ENCODE measurements around the gene WTIP. TPM values are rescaled to one million over a fixed set of nuclear protein-coding genes. Genes with fewer than 3 reads are reported as not detected.

The WTIP gene
- total and polyA plus RNA-seq, 2 donors, result 2.5 to 3.6 TPM

DNA sequence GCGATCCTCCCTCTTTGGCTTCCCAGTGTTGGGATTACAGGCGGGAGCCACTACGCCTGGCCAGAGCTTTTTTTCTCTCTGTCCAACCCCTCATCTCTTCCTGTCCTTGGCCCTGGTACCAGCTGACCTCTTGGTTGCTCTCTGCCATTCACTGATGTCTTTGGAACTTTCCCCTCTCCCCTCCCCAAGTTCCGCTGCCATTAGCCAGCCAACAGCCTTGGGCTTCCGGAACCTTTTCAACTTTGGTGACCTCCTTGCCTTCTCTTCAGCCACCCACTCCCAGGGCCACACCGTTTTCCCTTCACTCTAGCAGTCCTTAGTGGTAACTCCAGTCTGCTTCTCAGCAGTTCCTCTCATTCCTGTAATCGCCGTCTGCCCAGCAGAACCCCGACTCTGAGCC, 4.3 kb downstream of the WTIP start:
- Histone ChIP-seq H3K9me3 (ENCODE audit: control insufficient read depth in 2 of 2, insufficient read depth in 1 of 2, low read length in 1 of 2) (no peaks in the 10 kb centered on the region), H3K27me3 (ENCODE audit: control insufficient read depth in 2 of 2, insufficient read depth in 1 of 2, low read length in 1 of 2) (peaks cover 32 to 36% of the 10 kb centered on the region in 2 donors), H3K27ac (ENCODE audit: low read depth in 1 of 2, low read length in 1 of 2) (no peak overlapping the region), H3K4me1 (ENCODE audit: control insufficient read depth in 2 of 2, insufficient read depth in 2 of 2, low read length in 2 of 2) (no peaks in the 10 kb centered on the region), H3K4me3 (ENCODE audit: low read length in 2 of 2) (no peak overlapping the region), H3K36me3 (ENCODE audit: control insufficient read depth in 2 of 2, insufficient read depth in 2 of 2, low read length in 1 of 2) (no peaks in the 10 kb centered on the region)
- DNase-seq (ENCODE audit: low read depth in 6 of 9, low spot score in 9 of 9), result no peak
- 87% methylated on average over 9 of the region's 9 CpGs for WGBS

DNA sequence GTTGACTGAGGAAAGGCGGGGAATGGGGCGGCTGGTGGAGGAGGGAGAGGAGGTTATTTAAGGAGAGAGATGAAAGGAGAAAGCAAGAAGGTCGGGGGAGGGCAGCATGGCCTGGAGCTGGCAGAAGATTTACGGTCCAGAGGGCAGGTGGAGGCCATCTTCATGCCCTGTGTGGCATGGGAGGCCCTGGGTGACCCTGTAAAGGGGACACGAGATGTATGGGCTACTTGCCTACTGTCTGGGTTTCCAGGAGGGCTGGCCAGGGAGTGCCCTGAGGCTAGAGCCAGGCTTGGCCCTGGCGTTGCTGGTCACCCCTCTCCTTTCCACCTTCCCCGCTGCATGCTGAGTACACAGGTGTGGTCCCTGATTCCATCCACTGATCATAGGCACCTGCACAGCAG, 6.1 kb downstream of the WTIP start:
- H3K4me3 ChIP-seq (ENCODE audit: low read length in 2 of 2), result no peak overlapping the region
- 95% methylated on average over 7 of the region's 7 CpGs for WGBS
- H3K36me3 ChIP-seq (ENCODE audit: control insufficient read depth in 2 of 2, insufficient read depth in 2 of 2, low read length in 1 of 2), result no peaks in the 10 kb centered on the region
- no peaks in the 10 kb centered on the region for H3K9me3 ChIP-seq (ENCODE audit: control insufficient read depth in 2 of 2, insufficient read depth in 1 of 2, low read length in 1 of 2)
- no peaks in the 10 kb centered on the region for H3K4me1 ChIP-seq (ENCODE audit: control insufficient read depth in 2 of 2, insufficient read depth in 2 of 2, low read length in 2 of 2)
- no peak for DNase-seq (ENCODE audit: low read depth in 6 of 9, low spot score in 9 of 9)
- no peak overlapping the region for H3K27ac ChIP-seq (ENCODE audit: low read depth in 1 of 2, low read length in 1 of 2)
- peaks cover 14 to 29% of the 10 kb centered on the region in 2 donors for H3K27me3 ChIP-seq (ENCODE audit: control insufficient read depth in 2 of 2, insufficient read depth in 1 of 2, low read length in 1 of 2)

DNA sequence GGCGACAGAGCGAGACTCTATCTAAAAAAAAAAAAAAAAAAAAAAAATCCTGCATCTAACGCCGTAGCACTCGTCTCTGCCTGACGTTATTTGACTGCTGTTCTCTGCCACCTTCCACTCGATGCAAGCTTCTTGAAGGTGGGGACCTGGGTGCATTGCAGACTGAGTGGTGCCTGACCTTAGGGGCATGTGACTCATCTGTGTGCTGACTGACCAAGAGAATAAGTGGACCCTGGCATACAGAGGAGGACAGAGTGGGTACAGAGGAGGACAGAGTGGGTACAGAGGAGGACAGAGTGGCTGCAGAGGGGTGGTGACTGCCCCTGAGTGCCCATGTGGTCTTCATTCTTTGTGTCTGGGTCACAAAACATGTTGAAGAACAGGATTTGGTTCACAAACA, 7.6 kb downstream of the WTIP start:
- peaks cover 3 to 15% of the 10 kb centered on the region in 2 donors for H3K27me3 ChIP-seq (ENCODE audit: control insufficient read depth in 2 of 2, insufficient read depth in 1 of 2, low read length in 1 of 2)
- no peak for DNase-seq (ENCODE audit: low read depth in 6 of 9, low spot score in 9 of 9)
- no peaks in the 10 kb centered on the region for H3K36me3 ChIP-seq (ENCODE audit: control insufficient read depth in 2 of 2, insufficient read depth in 2 of 2, low read length in 1 of 2)
- H3K4me3 ChIP-seq (ENCODE audit: low read length in 2 of 2), result no peak overlapping the region
- no peaks in the 10 kb centered on the region for H3K4me1 ChIP-seq (ENCODE audit: control insufficient read depth in 2 of 2, insufficient read depth in 2 of 2, low read length in 2 of 2)
- H3K9me3 ChIP-seq (ENCODE audit: control insufficient read depth in 2 of 2, insufficient read depth in 1 of 2, low read length in 1 of 2), result no peaks in the 10 kb centered on the region
- 87% methylated on average over 7 of the region's 7 CpGs for WGBS
- no peak overlapping the region for H3K27ac ChIP-seq (ENCODE audit: low read depth in 1 of 2, low read length in 1 of 2)

DNA sequence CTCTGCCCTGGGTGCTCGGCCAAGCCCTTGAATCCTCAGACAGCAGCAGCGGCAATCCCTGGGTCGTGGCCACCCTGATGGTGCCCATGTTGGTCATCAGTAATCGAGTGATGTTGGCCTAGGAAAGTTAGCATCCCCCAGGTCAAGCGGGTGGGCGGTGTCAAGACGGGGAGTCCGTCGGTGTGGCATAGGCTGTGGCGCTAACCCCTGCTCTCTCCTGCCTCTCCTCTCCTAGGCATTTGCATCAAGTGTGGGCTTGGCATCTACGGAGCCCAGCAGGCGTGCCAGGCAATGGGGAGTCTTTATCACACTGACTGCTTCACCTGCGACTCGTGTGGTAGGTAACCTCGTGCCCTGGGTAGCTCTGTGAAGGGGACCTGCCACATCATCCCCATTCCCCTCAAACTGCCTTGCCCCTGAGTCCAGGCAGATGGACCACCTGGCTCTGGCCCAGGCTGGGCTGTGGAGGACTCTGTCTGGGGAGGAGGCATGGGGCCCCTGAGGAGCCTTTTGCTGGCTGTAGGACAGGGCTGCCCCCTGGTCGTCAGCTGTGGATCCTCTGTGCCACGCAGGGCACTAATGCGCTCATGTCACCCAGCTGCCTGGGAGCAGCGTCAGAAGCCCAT, 8.7 kb downstream of the WTIP start:
- H3K27ac ChIP-seq (ENCODE audit: low read depth in 1 of 2, low read length in 1 of 2), result no peak overlapping the region
- WGBS, result 98% methylated on average over 19 of the region's 19 CpGs

DNA sequence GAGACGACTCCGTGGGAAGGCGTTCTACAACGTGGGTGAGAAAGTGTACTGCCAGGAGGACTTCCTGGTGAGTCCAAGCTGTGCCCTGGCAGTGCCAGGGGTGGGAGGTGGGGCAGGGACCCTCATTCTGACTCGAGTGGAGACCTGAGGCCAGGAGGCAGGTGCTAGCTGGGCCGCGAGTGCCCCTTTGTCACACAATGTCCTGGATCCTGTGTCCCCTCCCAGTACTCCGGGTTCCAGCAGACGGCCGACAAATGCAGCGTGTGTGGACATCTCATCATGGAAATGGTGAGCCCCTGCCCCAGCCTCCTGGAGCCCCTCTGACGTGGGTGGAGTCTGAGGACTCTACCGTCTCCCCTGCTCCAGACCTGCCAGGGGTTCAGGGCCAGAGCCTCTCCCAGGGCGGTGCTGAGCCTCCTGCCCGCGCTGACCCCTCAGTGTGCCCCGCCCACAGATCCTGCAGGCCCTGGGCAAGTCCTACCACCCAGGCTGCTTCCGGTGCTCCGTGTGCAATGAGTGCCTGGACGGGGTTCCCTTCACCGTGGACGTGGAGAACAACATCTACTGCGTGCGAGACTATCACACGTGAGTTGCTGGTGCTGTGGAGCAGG, 11.6 kb downstream of the WTIP start:
- no peak for DNase-seq (ENCODE audit: low read depth in 6 of 9, low spot score in 9 of 9)
- Histone ChIP-seq H3K36me3 (ENCODE audit: control insufficient read depth in 2 of 2, insufficient read depth in 2 of 2, low read length in 1 of 2) (no peaks in the 10 kb centered on the region), H3K4me3 (ENCODE audit: low read length in 2 of 2) (no peak overlapping the region), H3K9me3 (ENCODE audit: control insufficient read depth in 2 of 2, insufficient read depth in 1 of 2, low read length in 1 of 2) (no peaks in the 10 kb centered on the region), H3K27me3 (ENCODE audit: control insufficient read depth in 2 of 2, insufficient read depth in 1 of 2, low read length in 1 of 2) (peaks cover 0 to 3% of the 10 kb centered on the region in 2 donors), H3K27ac (ENCODE audit: low read depth in 1 of 2, low read length in 1 of 2) (no peak overlapping the region), H3K4me1 (ENCODE audit: control insufficient read depth in 2 of 2, insufficient read depth in 2 of 2, low read length in 2 of 2) (no peaks in the 10 kb centered on the region)
- 93% methylated on average over 25 of the region's 25 CpGs for WGBS

More for the DNA sequence above, 8.7 kb downstream of the WTIP start:
- DNase-seq (ENCODE audit: low read depth in 6 of 9, low spot score in 9 of 9), result no peak
- Histone ChIP-seq H3K9me3 (ENCODE audit: control insufficient read depth in 2 of 2, insufficient read depth in 1 of 2, low read length in 1 of 2) (no peaks in the 10 kb centered on the region), H3K4me1 (ENCODE audit: control insufficient read depth in 2 of 2, insufficient read depth in 2 of 2, low read length in 2 of 2) (no peaks in the 10 kb centered on the region), H3K4me3 (ENCODE audit: low read length in 2 of 2) (no peak overlapping the region), H3K27me3 (ENCODE audit: control insufficient read depth in 2 of 2, insufficient read depth in 1 of 2, low read length in 1 of 2) (peaks cover 0 to 4% of the 10 kb centered on the region in 2 donors), H3K36me3 (ENCODE audit: control insufficient read depth in 2 of 2, insufficient read depth in 2 of 2, low read length in 1 of 2) (no peaks in the 10 kb centered on the region)

DNA sequence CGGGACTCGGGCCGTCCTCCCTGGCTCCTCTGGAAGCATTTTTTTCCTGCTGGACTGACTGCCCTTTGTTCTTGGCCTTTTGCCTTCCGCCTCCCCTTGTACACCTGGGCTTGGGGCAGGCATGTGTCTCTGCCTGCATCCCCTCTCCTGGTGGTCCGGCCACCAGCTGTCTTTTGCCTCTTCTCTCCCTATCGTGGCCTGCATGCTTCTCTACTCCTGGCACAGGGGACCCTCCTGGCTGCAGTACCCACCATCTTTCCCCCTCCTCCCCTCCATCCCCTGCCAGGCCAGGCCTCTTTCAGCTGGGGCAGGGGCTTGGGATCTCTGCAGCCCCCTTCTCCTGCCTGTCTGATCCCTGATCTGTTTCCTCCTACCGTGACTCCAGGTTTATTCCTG, 12.1 kb downstream of the WTIP start:
- Histone ChIP-seq H3K27me3 (ENCODE audit: control insufficient read depth in 2 of 2, insufficient read depth in 1 of 2, low read length in 1 of 2) (peaks cover 0 to 4% of the 10 kb centered on the region in 2 donors), H3K4me3 (ENCODE audit: low read length in 2 of 2) (no peak overlapping the region), H3K27ac (ENCODE audit: low read depth in 1 of 2, low read length in 1 of 2) (no peak overlapping the region), H3K36me3 (ENCODE audit: control insufficient read depth in 2 of 2, insufficient read depth in 2 of 2, low read length in 1 of 2) (no peaks in the 10 kb centered on the region), H3K9me3 (ENCODE audit: control insufficient read depth in 2 of 2, insufficient read depth in 1 of 2, low read length in 1 of 2) (no peaks in the 10 kb centered on the region), H3K4me1 (ENCODE audit: control insufficient read depth in 2 of 2, insufficient read depth in 2 of 2, low read length in 2 of 2) (no peaks in the 10 kb centered on the region)
- DNase-seq (ENCODE audit: low read depth in 6 of 9, low spot score in 9 of 9), result no peak
- WGBS, result 97% methylated on average over 7 of the region's 7 CpGs

DNA sequence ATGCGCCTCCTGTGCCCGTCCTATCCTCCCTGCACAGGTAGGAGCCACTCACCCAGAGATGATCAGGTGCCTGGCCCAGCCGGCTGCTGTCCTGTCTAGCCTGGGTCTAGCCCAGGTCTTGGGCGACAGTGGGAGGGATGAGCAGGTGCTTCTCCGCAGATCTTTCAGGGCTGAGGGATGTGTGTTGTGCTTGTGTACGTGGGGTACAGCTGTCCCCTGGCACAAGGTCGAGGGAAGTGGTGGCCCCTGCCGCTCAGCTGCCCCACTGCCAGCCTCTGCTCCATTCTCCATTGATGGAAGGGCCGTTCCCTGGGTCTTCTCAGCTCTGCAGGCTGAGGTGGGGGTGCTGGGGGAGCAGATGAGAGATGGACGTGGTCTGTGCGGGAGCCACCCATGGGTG, 13.0 kb downstream of the WTIP start:
- 94% methylated on average over 11 of the region's 11 CpGs for WGBS
- no peaks in the 10 kb centered on the region for H3K4me1 ChIP-seq (ENCODE audit: control insufficient read depth in 2 of 2, insufficient read depth in 2 of 2, low read length in 2 of 2)
- DNase-seq (ENCODE audit: low read depth in 6 of 9, low spot score in 9 of 9), result no peak
- H3K9me3 ChIP-seq (ENCODE audit: control insufficient read depth in 2 of 2, insufficient read depth in 1 of 2, low read length in 1 of 2), result no peaks in the 10 kb centered on the region
- H3K27ac ChIP-seq (ENCODE audit: low read depth in 1 of 2, low read length in 1 of 2), result no peak overlapping the region
- H3K27me3 ChIP-seq (ENCODE audit: control insufficient read depth in 2 of 2, insufficient read depth in 1 of 2, low read length in 1 of 2), result peaks cover 3 to 12% of the 10 kb centered on the region in 2 donors
- H3K36me3 ChIP-seq (ENCODE audit: control insufficient read depth in 2 of 2, insufficient read depth in 2 of 2, low read length in 1 of 2), result no peaks in the 10 kb centered on the region
- no peak overlapping the region for H3K4me3 ChIP-seq (ENCODE audit: low read length in 2 of 2)

DNA sequence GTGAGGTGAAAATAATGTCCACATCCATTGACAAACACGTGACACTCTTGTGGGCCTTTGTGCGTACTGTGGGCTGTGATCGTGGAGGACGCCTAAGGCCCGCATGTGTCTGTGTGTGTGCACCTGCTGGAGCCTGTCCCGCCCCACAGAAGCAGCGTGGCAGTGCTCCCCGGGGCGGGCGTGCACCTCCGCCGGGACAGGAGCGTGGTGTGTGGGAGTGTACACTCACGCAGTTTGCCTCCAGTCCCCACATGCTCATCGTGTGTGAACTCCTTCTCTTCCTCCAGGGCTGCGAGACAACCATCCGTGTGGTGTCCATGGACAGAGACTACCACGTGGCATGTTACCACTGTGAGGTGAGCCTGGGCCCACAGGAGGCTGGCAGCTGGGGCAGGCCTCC, 13.9 kb downstream of the WTIP start:
- H3K36me3 ChIP-seq (ENCODE audit: control insufficient read depth in 2 of 2, insufficient read depth in 2 of 2, low read length in 1 of 2), result no peaks in the 10 kb centered on the region
- no peaks in the 10 kb centered on the region for H3K9me3 ChIP-seq (ENCODE audit: control insufficient read depth in 2 of 2, insufficient read depth in 1 of 2, low read length in 1 of 2)
- H3K4me3 ChIP-seq (ENCODE audit: low read length in 2 of 2), result no peak overlapping the region
- H3K27me3 ChIP-seq (ENCODE audit: control insufficient read depth in 2 of 2, insufficient read depth in 1 of 2, low read length in 1 of 2), result peaks cover 9 to 20% of the 10 kb centered on the region in 2 donors
- WGBS, result 96% methylated on average over 18 of the region's 18 CpGs
- no peak overlapping the region for H3K27ac ChIP-seq (ENCODE audit: low read depth in 1 of 2, low read length in 1 of 2)
- H3K4me1 ChIP-seq (ENCODE audit: control insufficient read depth in 2 of 2, insufficient read depth in 2 of 2, low read length in 2 of 2), result no peaks in the 10 kb centered on the region
- DNase-seq (ENCODE audit: low read depth in 6 of 9, low spot score in 9 of 9), result no peak

DNA sequence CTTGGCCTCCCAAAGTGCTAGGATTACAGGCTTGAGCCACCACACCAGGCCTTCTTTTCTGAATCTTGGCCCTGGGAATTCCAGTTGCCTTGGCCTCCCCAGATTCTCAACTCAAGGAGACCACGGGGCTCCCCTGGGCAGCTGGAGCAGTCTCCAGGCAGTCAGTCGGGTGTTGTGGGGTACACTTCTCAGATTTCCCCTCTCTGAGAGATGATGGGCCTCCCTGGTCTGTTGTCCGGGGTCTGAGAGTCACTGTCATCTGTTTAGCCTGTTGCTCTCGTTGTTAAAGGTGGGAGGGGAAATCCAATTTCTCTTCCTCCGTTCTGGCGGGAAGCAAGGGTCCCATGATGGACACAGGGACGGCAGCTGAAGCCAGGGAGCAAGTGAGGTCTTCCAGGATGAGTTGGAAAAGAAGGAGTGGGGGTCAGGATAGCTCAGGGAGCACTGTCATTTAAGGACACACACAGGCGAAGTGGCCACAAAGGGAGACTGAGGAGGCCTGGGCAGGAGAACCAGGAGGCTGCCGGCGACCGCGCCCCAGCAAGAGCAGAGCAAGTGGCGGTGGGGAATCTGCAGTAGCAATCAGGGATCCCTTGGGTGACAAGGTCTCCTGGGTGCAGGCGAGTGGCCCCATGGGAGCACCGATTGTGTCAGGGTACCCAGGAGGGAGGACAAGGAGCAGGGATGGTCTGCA, 15.7 kb downstream of the WTIP start:
- no peaks in the 10 kb centered on the region for H3K9me3 ChIP-seq (ENCODE audit: control insufficient read depth in 2 of 2, insufficient read depth in 1 of 2, low read length in 1 of 2)
- H3K27me3 ChIP-seq (ENCODE audit: control insufficient read depth in 2 of 2, insufficient read depth in 1 of 2, low read length in 1 of 2), result peaks cover 20 to 33% of the 10 kb centered on the region in 2 donors
- H3K4me1 ChIP-seq (ENCODE audit: control insufficient read depth in 2 of 2, insufficient read depth in 2 of 2, low read length in 2 of 2), result no peaks in the 10 kb centered on the region
- DNase-seq (ENCODE audit: low read depth in 6 of 9, low spot score in 9 of 9), result no peak
- no peaks in the 10 kb centered on the region for H3K36me3 ChIP-seq (ENCODE audit: control insufficient read depth in 2 of 2, insufficient read depth in 2 of 2, low read length in 1 of 2)
- no peak overlapping the region for H3K4me3 ChIP-seq (ENCODE audit: low read length in 2 of 2)
- 95% methylated on average over 15 of the region's 15 CpGs for WGBS
- H3K27ac ChIP-seq (ENCODE audit: low read depth in 1 of 2, low read length in 1 of 2), result no peak overlapping the region
